ENCODE results near the gene NFKBIA.

NFKBIA gene, protein sequence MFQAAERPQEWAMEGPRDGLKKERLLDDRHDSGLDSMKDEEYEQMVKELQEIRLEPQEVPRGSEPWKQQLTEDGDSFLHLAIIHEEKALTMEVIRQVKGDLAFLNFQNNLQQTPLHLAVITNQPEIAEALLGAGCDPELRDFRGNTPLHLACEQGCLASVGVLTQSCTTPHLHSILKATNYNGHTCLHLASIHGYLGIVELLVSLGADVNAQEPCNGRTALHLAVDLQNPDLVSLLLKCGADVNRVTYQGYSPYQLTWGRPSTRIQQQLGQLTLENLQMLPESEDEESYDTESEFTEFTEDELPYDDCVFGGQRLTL

DNA sequence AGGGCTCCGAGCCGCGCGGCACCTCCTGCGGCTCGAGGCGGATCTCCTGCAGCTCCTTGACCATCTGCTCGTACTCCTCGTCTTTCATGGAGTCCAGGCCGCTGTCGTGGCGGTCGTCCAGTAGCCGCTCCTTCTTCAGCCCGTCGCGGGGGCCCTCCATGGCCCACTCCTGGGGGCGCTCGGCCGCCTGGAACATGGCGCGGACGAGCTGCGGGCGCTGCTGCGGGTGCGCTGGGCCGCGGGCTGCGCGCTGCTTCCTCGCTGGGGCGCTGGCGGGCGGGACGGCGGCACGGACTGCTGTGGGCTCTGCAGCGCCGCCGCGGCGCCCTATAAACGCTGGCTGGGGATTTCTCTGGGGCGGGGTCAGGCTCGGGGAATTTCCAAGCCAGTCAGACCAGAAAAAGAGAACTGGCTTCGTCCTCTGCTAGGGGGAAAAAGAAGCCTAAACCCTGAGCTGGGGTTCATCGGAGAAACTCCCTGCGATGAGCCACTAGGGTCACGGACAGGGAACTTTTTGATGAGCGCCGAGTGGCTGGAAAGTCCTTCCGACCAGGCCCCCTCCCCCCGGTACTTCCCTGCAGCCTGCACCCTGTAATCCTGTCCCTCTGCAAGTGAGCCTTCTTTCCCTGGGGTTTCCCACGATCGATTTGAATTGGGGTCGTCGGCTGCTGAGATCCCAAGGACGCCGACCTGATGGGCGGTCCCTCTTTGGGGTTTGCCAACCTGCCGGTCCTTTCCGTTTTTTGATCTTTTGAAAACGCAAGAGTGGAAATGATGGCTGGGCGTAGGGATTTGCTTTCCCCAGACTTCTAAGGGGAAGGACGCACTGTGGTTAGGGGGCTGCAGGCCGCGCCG lies at the start of gene NFKBIA:
Gene NFKBIA, minus strand, starts transcription at position 301 of the 855 bp plus-strand sequence. Its CDS starts 105 bp downstream, at position 196.
- peaks cover 36% of the 10 kb centered on the region for H3K36me3 ChIP-seq (replicated peaks; ENCODE audit: low read depth, low read length)

DNA sequence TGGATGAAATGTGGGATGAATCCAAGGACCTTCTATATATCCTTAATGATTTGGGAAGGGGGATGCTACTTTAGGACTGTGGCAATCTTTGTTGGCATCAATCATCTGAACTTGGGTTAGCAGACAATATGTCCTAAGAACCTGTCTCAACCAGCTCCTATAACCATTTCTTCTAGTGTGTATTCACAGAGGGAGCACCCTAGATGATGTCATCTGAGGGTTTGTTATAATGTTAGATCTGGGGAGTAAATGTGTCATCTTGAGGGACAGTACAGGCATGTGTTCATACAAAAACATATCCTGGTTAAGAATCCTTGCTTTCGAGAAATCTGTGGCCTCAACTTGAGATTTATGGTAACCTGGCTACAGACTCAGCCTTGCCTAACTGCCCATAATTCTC lies 41.9 kb upstream of the NFKBIA start:
- H3K27me3 ChIP-seq (ENCODE audit: low read depth, low read length): no peaks in the 10 kb centered on the region
- no peak overlapping the region for H3K27ac ChIP-seq (ENCODE audit: low read length)
- no peaks in the 10 kb centered on the region for H4K20me1 ChIP-seq (ENCODE audit: insufficient read depth, low read length)
- H3K36me3 ChIP-seq (replicated peaks; ENCODE audit: low read depth, low read length): no peaks in the 10 kb centered on the region
- no peak overlapping the region for H2AFZ ChIP-seq (ENCODE audit: low read depth, low read length)
- no peaks in the 10 kb centered on the region for H3K4me1 ChIP-seq (ENCODE audit: low read length)
- TF ChIP-seq, protein P1, sequence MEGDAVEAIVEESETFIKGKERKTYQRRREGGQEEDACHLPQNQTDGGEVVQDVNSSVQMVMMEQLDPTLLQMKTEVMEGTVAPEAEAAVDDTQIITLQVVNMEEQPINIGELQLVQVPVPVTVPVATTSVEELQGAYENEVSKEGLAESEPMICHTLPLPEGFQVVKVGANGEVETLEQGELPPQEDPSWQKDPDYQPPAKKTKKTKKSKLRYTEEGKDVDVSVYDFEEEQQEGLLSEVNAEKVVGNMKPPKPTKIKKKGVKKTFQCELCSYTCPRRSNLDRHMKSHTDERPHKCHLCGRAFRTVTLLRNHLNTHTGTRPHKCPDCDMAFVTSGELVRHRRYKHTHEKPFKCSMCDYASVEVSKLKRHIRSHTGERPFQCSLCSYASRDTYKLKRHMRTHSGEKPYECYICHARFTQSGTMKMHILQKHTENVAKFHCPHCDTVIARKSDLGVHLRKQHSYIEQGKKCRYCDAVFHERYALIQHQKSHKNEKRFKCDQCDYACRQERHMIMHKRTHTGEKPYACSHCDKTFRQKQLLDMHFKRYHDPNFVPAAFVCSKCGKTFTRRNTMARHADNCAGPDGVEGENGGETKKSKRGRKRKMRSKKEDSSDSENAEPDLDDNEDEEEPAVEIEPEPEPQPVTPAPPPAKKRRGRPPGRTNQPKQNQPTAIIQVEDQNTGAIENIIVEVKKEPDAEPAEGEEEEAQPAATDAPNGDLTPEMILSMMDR (IDR thresholded peaks at IDR 0.05; ENCODE audit: low read depth, low read length): no peak
- no peak for TF ChIP-seq EZH2phosphoT487 (IDR thresholded peaks at IDR 0.05; ENCODE audit: low read depth)
- H3K9me3 ChIP-seq (ENCODE audit: insufficient read depth, low read length): no peaks in the 10 kb centered on the region
- no peaks in the 10 kb centered on the region for H3K79me2 ChIP-seq (ENCODE audit: low read length)
- no peak overlapping the region for H3K4me3 ChIP-seq (ENCODE audit: low read length)
- H3K4me2 ChIP-seq (ENCODE audit: low read length): no peak overlapping the region
- no peak overlapping the region for H3K9ac ChIP-seq (ENCODE audit: low read length)

More for the DNA sequence above, at the start of gene NFKBIA:
- TF ChIP-seq EZH2phosphoT487 (IDR thresholded peaks at IDR 0.05; ENCODE audit: low read depth): no peak
- TF ChIP-seq, protein P1 (IDR thresholded peaks at IDR 0.05; ENCODE audit: low read depth, low read length): peak; percentile 35; the same call in 1 of the 2 replicates
- H3K79me2 ChIP-seq (ENCODE audit: low read length): peaks cover 41% of the 10 kb centered on the region
- H3K4me1 ChIP-seq (ENCODE audit: low read length): peaks cover 60% of the 10 kb centered on the region
- H2AFZ ChIP-seq (ENCODE audit: low read depth, low read length): no peak within 1 kb of the TSS
- H3K27me3 ChIP-seq (ENCODE audit: low read depth, low read length): no peaks in the 10 kb centered on the region
- no peaks in the 10 kb centered on the region for H3K9me3 ChIP-seq (ENCODE audit: insufficient read depth, low read length)
- peak within 1 kb of the TSS; percentile 83 for H3K4me3 ChIP-seq (ENCODE audit: low read length)
- peak within 1 kb of the TSS; percentile 98 for H3K27ac ChIP-seq (ENCODE audit: low read length)
- H3K9ac ChIP-seq (ENCODE audit: low read length): peak within 1 kb of the TSS; percentile 99
- H4K20me1 ChIP-seq (ENCODE audit: insufficient read depth, low read length): peaks cover 37% of the 10 kb centered on the region
- H3K4me2 ChIP-seq (ENCODE audit: low read length): peak within 1 kb of the TSS; percentile 97

DNA sequence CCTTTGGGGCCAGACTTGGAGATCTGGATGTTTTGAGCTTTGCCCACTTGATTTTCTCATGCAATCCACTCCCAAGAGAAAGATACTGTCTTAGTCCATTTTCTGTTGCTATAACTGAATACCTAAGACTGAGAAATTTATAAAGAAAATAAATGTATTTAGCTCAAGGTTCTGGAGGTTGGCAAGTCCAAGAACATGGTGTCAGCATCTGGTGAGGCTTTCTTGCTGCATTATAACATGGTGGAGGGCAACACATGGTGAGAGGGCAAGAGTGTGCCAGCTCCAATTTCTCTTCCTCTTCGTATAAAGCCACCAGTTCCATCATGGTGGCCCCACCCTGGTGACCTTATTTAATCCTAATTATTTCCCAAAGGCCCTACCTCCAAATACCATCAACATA lies 39.6 kb upstream of the NFKBIA start:
- no peaks in the 10 kb centered on the region for H3K36me3 ChIP-seq (replicated peaks; ENCODE audit: low read depth, low read length)
- H2AFZ ChIP-seq (ENCODE audit: low read depth, low read length): no peak overlapping the region
- H4K20me1 ChIP-seq (ENCODE audit: insufficient read depth, low read length): no peaks in the 10 kb centered on the region
- TF ChIP-seq, protein P1 (IDR thresholded peaks at IDR 0.05; ENCODE audit: low read depth, low read length): no peak
- no peak for TF ChIP-seq EZH2phosphoT487 (IDR thresholded peaks at IDR 0.05; ENCODE audit: low read depth)
- H3K9me3 ChIP-seq (ENCODE audit: insufficient read depth, low read length): no peaks in the 10 kb centered on the region
- H3K4me1 ChIP-seq (ENCODE audit: low read length): no peaks in the 10 kb centered on the region
- no peak overlapping the region for H3K27ac ChIP-seq (ENCODE audit: low read length)
- H3K27me3 ChIP-seq (ENCODE audit: low read depth, low read length): no peaks in the 10 kb centered on the region
- no peaks in the 10 kb centered on the region for H3K79me2 ChIP-seq (ENCODE audit: low read length)
- H3K4me3 ChIP-seq (ENCODE audit: low read length): no peak overlapping the region
- H3K4me2 ChIP-seq (ENCODE audit: low read length): no peak overlapping the region
- H3K9ac ChIP-seq (ENCODE audit: low read length): no peak overlapping the region

DNA sequence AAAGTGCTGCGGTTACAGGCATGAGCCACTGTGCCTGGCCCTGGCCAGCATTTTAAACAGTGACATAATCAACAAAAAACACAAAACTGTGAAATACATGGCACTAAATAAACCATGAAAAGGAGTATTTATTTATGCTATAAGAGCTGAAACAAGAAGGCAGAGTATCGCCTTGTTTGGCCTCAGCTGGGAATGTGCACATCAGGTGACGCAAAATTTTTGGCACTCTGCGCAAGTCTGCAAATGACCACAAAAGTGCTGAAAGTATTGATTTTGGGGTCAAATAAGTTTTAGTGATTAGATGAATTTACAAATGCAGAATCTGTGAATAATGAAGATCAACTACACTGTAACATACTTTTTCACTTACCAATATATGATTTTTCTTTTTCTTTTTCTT lies 36.6 kb upstream of the NFKBIA start:
- H3K9ac ChIP-seq (ENCODE audit: low read length): no peak overlapping the region
- no peaks in the 10 kb centered on the region for H3K4me1 ChIP-seq (ENCODE audit: low read length)
- H3K79me2 ChIP-seq (ENCODE audit: low read length): no peaks in the 10 kb centered on the region
- H3K4me3 ChIP-seq (ENCODE audit: low read length): no peak overlapping the region
- H3K27ac ChIP-seq (ENCODE audit: low read length): no peak overlapping the region
- H3K9me3 ChIP-seq (ENCODE audit: insufficient read depth, low read length): no peaks in the 10 kb centered on the region
- H3K27me3 ChIP-seq (ENCODE audit: low read depth, low read length): no peaks in the 10 kb centered on the region
- TF ChIP-seq EZH2phosphoT487 (IDR thresholded peaks at IDR 0.05; ENCODE audit: low read depth): no peak
- TF ChIP-seq, protein P1 (IDR thresholded peaks at IDR 0.05; ENCODE audit: low read depth, low read length): no peak
- H3K36me3 ChIP-seq (replicated peaks; ENCODE audit: low read depth, low read length): no peaks in the 10 kb centered on the region
- H3K4me2 ChIP-seq (ENCODE audit: low read length): no peak overlapping the region
- no peaks in the 10 kb centered on the region for H4K20me1 ChIP-seq (ENCODE audit: insufficient read depth, low read length)
- H2AFZ ChIP-seq (ENCODE audit: low read depth, low read length): no peak overlapping the region

Data from OCI-LY3 (cell line).